BLaER1 treated with 17β-estradiol and CSF1 and Interleukin-3, amounts not matched to agents 10 nM and 100 nM (cell line): Measurements from ENCODE around the gene GSS.
A peak's percentile ranks its signal among the peaks of the same experiment; 100 is the strongest.

Source experiments
- H3K27ac ChIP-seq, 11 experiments: shearing (Covaris generic); formaldehyde crosslinking; 2 replicates each; pipeline ENCODE4 v1.8.1; 2022
- H3K27me3 ChIP-seq, 11 experiments: shearing (Covaris generic); formaldehyde crosslinking; 2 replicates each; pipeline ENCODE4 v1.8.1; 2022
- H3K36me3 ChIP-seq, 11 experiments: shearing (Covaris generic); formaldehyde crosslinking; 2 replicates each; pipeline ENCODE4 v1.8.1; 2022
- H3K4me1 ChIP-seq, 10 experiments: shearing (Covaris generic); formaldehyde crosslinking; 2 replicates each; pipeline ENCODE4 v1.8.1; 2022
- H3K4me2 ChIP-seq, 11 experiments: shearing (Covaris generic); formaldehyde crosslinking; 2 replicates each; pipeline ENCODE4 v1.8.1; 2022
- H3K4me3 ChIP-seq, 10 experiments: shearing (Covaris generic); formaldehyde crosslinking; 2 replicates each; pipeline ENCODE4 v1.8.1; 2022
- H3K9ac ChIP-seq, 11 experiments: shearing (Covaris generic); formaldehyde crosslinking; 2 replicates each; pipeline ENCODE4 v1.8.1; 2022
- H3K9me3 ChIP-seq, 11 experiments: shearing (Covaris generic); formaldehyde crosslinking; replicated peaks in 1 of 11; 2 replicates each; pipeline ENCODE4 v1.8.1; 2022
- H4K20me1 ChIP-seq, 11 experiments: shearing (Covaris generic); formaldehyde crosslinking; 2 replicates each; pipeline ENCODE4 v1.8.1; 2022
- Cebpa-rat ChIP-seq, 11 experiments: shearing (Covaris generic); IDR thresholded peaks; 2 replicates each; pipeline ENCODE4 v1.8.1; 2022

GSS gene

GRCh38 chr20:34971561-34972235 lies 16.1 kb upstream of the GSS start:
- H3K9me3 ChIP-seq: no peaks in the 10 kb centered on the region
- H4K20me1 ChIP-seq: no peaks in the 10 kb centered on the region; a peak in 1 of 22 replicates
- H3K9ac ChIP-seq: no peak overlapping the region
- H3K4me1 ChIP-seq: peaks cover 0 to 10% (median 0%) of the 10 kb centered on the region in 10 experiments; a peak in 3 of 20 replicates
- TF ChIP-seq Cebpa-rat (IDR thresholded peaks at IDR 0.05): no peak
- no peak overlapping the region for H3K4me3 ChIP-seq
- H3K27ac ChIP-seq: no peak overlapping the region
- H3K36me3 ChIP-seq: no peaks in the 10 kb centered on the region
- no peaks in the 10 kb centered on the region for H3K27me3 ChIP-seq
- H3K4me2 ChIP-seq: no peak overlapping the region

DNA sequence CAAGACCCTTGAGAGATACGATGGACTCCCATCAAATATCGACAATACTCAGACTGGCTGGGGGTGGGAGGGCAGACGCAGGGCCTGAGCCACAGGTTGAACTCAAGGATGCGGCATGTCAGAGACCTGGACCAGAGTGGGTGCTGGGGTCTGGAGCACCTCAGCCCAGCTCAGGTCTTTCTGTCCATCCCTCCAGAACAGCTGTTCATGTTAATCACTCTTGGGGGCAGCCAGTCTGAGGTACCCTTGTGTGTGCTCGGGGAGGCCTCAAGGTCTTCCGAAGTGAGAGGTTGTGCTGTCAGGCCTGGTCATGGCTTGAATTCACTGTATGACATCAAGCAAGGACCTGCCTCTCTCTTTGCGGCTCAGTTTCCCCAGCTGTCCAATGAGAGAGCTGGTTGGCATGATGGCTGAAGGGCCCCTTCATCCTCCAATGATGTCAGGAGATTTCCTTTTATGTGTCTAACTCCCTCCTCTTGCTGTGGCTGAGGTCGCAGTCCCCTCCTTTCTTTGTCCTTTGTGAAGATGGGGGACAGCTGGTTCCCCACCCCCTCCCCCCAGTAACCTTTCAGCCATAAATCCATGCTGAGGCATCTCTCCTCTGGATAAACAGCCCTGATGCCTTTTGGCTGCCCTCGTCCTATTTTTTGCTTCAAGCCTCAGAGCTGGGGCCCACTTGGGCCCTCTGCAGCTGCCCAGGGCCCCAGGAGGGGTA lies 15.4 kb upstream of the GSS start:
- H3K27me3 ChIP-seq: no peaks in the 10 kb centered on the region
- TF ChIP-seq Cebpa-rat (IDR thresholded peaks at IDR 0.05): no peak
- H3K4me1 ChIP-seq: peaks cover 0 to 10% (median 0%) of the 10 kb centered on the region in 10 experiments; a peak in 3 of 20 replicates
- H3K4me3 ChIP-seq: no peak overlapping the region
- no peak overlapping the region for H3K27ac ChIP-seq
- H3K9me3 ChIP-seq: no peaks in the 10 kb centered on the region
- H3K4me2 ChIP-seq: no peak overlapping the region
- H4K20me1 ChIP-seq: no peaks in the 10 kb centered on the region; a peak in 1 of 22 replicates
- H3K9ac ChIP-seq: no peak overlapping the region
- H3K36me3 ChIP-seq: no peaks in the 10 kb centered on the region

- Histone ChIP-seq H3K4me1 (peaks cover 0 to 10% (median 0%) of the 10 kb centered on the region in 10 experiments; a peak in 3 of 20 replicates), H3K4me3 (no peak overlapping the region), H4K20me1 (no peaks in the 10 kb centered on the region; a peak in 1 of 22 replicates), H3K4me2 (no peak overlapping the region), H3K36me3 (no peaks in the 10 kb centered on the region), H3K9ac (no peak overlapping the region), H3K27ac (no peak overlapping the region), H3K27me3 (no peaks in the 10 kb centered on the region), H3K9me3 (no peaks in the 10 kb centered on the region)
- no peak for TF ChIP-seq Cebpa-rat (IDR thresholded peaks at IDR 0.05)
Observed at GRCh38 chr20:34970193-34970840, 14.7 kb upstream of the GSS start.

DNA sequence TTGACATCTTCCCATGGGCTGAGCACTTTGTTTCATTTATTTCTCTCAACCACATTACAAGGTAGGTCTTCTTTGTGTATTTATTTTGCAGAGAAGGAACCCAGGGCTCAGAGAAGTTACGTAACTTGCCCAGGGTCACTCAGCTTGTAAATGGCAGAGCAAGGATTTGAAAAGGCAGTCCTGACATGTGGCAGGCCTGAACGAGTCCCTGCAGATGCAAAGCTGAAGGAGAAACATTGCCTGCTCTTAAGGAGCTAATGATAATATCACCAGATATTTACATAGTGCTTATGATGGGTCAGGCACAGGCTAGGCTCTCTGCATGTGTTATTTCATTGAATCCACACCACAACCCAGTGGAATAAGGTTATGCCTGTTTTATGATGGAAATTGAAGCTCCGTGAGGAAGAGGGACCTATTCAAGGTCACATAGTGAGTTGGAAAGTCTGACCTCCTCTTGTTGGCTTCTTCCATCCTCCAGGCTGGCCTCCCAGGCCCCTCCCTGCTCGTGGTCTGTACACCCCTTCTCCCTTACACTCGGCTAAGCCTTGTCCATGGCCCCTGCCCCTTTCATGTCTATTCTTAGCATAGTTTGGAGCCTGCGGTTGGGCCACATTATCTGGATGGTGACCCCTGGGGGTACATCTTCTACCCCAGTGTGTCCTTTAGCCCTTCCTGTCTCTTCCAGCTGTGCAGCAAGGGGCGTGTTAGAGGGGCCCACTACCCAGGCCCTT lies 12.6 kb upstream of the GSS start:
- Histone ChIP-seq H4K20me1 (no peaks in the 10 kb centered on the region; a peak in 1 of 22 replicates), H3K27me3 (no peaks in the 10 kb centered on the region), H3K27ac (no peak overlapping the region), H3K9me3 (no peaks in the 10 kb centered on the region), H3K4me3 (no peak overlapping the region), H3K4me2 (peak overlapping the region in 4 of 11 experiments; percentile 10 to 31 (median 16); a peak in 4 of 22 replicates), H3K4me1 (peaks cover 0 to 10% (median 0%) of the 10 kb centered on the region in 10 experiments; a peak in 3 of 20 replicates), H3K9ac (no peak overlapping the region), H3K36me3 (no peaks in the 10 kb centered on the region)
- no peak for TF ChIP-seq Cebpa-rat (IDR thresholded peaks at IDR 0.05)

DNA sequence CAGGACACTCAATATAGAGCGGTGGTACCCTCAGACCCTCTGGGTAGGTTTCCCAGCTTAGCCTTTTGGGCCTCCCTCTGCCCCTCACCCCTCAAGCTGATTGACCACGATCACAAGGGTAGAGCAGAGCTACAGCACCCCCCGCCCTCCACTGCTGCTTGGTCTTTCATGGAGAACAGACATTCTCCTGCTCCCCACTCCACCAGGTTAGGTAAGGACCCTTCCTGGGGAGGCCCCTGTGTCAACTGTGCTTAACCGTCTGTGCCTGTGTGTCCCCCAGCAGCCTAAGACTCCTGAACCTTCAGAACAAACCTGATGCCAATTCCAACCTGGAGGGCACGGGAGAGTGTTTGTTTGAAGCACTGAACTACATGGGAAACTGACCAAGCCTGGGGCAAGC lies 11.8 kb upstream of the GSS start:
- Histone ChIP-seq H3K27me3 (no peaks in the 10 kb centered on the region), H3K36me3 (no peaks in the 10 kb centered on the region), H3K9ac (no peak overlapping the region), H3K9me3 (no peaks in the 10 kb centered on the region), H3K4me1 (peaks cover 0 to 10% (median 0%) of the 10 kb centered on the region in 10 experiments; a peak in 3 of 20 replicates), H3K4me2 (no peak overlapping the region), H3K27ac (no peak overlapping the region), H4K20me1 (no peaks in the 10 kb centered on the region; a peak in 1 of 22 replicates), H3K4me3 (no peak overlapping the region)
- TF ChIP-seq Cebpa-rat (IDR thresholded peaks at IDR 0.05): no peak

GRCh38 chr20:34965051-34965450 lies 9.4 kb upstream of the GSS start:
- Histone ChIP-seq H3K9me3 (no peaks in the 10 kb centered on the region), H3K27me3 (no peaks in the 10 kb centered on the region), H3K4me3 (no peak overlapping the region), H3K9ac (no peak overlapping the region), H3K4me1 (peaks cover 0 to 10% (median 4%) of the 10 kb centered on the region in 10 experiments; a peak in 5 of 20 replicates), H4K20me1 (no peaks in the 10 kb centered on the region; a peak in 1 of 22 replicates), H3K36me3 (no peaks in the 10 kb centered on the region), H3K4me2 (no peak overlapping the region), H3K27ac (no peak overlapping the region)
- TF ChIP-seq Cebpa-rat (IDR thresholded peaks at IDR 0.05): no peak

- peaks cover 0 to 10% (median 4%) of the 10 kb centered on the region in 10 experiments; a peak in 5 of 20 replicates for H3K4me1 ChIP-seq
- no peak overlapping the region for H3K4me3 ChIP-seq
- no peaks in the 10 kb centered on the region for H3K27me3 ChIP-seq
- H3K9ac ChIP-seq: no peak overlapping the region
- H3K9me3 ChIP-seq: no peaks in the 10 kb centered on the region
- no peak overlapping the region for H3K27ac ChIP-seq
- no peak overlapping the region for H3K4me2 ChIP-seq
- H4K20me1 ChIP-seq: no peaks in the 10 kb centered on the region; a peak in 1 of 22 replicates
- no peaks in the 10 kb centered on the region for H3K36me3 ChIP-seq
- TF ChIP-seq Cebpa-rat (IDR thresholded peaks at IDR 0.05): no peak
Observed at GRCh38 chr20:34964486-34964885, 8.9 kb upstream of the GSS start.

- H3K4me3 ChIP-seq: no peak overlapping the region
- peaks cover 0 to under 1% (median 0%) of the 10 kb centered on the region in 11 experiments; a peak in 1 of 22 replicates for H4K20me1 ChIP-seq
- peaks cover 14 to 28% (median 22%) of the 10 kb centered on the region in 10 experiments; a peak in 19 of 20 replicates for H3K4me1 ChIP-seq
- H3K9me3 ChIP-seq: no peaks in the 10 kb centered on the region
- H3K36me3 ChIP-seq: peaks cover 0 to 5% (median 3%) of the 10 kb centered on the region in 11 experiments; a peak in 9 of 22 replicates
- no peak overlapping the region for H3K27ac ChIP-seq
- H3K27me3 ChIP-seq: no peaks in the 10 kb centered on the region
- peak overlapping the region in 3 of 11 experiments; percentile 90 to 93 (median 91); a peak in 3 of 22 replicates for H3K9ac ChIP-seq
- peak overlapping the region in 4 of 11 experiments; percentile 83 to 96 (median 86); a peak in 4 of 22 replicates for H3K4me2 ChIP-seq
- TF ChIP-seq Cebpa-rat (IDR thresholded peaks at IDR 0.05): no peak
Observed at GRCh38 chr20:34956751-34957472, 1.3 kb upstream of the GSS start.
